ENCODE results near the gene SLC10A3. TPM values are rescaled to one million over a fixed set of nuclear protein-coding genes. Genes with fewer than 3 reads are reported as not detected.

Gene SLC10A3
- total RNA-seq, 1 donor from 2014 or later: 7.4 TPM

DNA sequence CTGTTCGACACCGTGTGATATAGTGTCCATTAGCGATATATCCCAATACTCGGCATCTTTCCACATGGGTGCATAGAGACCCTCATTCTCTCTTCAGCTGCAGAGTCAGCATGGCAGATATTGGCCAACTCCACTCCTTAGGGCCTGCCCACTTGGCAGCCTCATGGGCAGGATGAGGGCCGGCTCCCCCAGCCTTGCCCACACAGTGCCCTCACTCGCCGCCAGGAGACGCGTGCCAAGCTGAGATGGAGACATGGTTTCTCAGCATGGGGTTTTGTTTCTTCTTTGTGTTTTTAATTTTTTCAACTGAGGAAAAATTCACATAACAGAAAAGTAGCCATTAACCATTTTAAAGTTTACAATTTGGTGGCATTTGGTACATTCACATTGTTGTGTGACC lies 37.6 kb downstream of the SLC10A3 start:
- Histone ChIP-seq H3K4me3 (ENCODE audit: low read depth, low read length) (no peak overlapping the region), H3K27me3 (ENCODE audit: control insufficient read depth, insufficient read depth, low read length) (no peaks in the 10 kb centered on the region), H3K36me3 (ENCODE audit: control insufficient read depth, insufficient read depth, low read length) (peaks cover 10% of the 10 kb centered on the region)
- TF ChIP-seq, protein P1, sequence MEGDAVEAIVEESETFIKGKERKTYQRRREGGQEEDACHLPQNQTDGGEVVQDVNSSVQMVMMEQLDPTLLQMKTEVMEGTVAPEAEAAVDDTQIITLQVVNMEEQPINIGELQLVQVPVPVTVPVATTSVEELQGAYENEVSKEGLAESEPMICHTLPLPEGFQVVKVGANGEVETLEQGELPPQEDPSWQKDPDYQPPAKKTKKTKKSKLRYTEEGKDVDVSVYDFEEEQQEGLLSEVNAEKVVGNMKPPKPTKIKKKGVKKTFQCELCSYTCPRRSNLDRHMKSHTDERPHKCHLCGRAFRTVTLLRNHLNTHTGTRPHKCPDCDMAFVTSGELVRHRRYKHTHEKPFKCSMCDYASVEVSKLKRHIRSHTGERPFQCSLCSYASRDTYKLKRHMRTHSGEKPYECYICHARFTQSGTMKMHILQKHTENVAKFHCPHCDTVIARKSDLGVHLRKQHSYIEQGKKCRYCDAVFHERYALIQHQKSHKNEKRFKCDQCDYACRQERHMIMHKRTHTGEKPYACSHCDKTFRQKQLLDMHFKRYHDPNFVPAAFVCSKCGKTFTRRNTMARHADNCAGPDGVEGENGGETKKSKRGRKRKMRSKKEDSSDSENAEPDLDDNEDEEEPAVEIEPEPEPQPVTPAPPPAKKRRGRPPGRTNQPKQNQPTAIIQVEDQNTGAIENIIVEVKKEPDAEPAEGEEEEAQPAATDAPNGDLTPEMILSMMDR (IDR thresholded peaks at IDR 0.05; ENCODE audit: insufficient read depth, low read length, severe bottlenecking): no peak
- no peak for DNase-seq (ENCODE audit: low read depth)
- FAIRE-seq: no peak

DNA sequence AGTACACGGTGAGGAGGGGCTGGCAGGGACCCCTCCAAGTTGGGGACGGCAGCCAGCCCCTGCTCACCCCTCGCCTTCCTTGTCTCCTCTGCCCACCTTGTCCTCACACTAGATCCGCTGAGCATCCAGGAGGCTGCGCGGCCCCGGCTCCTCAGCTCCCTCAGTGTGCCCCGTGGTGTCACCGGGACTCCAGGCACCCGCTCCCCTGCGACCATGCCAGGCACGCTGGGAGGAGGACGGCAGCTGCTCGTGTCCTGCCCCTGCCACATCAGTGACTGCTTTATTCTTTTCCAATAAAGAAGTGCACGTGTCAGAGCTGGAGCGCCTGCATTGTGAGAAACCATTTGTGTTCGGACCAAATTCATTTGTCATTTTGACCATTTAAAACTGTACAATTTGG lies 40.1 kb downstream of the SLC10A3 start:
- H3K36me3 ChIP-seq (ENCODE audit: control insufficient read depth, insufficient read depth, low read length): peaks cover 16% of the 10 kb centered on the region
- no peak overlapping the region for H3K4me3 ChIP-seq (ENCODE audit: low read depth, low read length)
- TF ChIP-seq, protein P1 (IDR thresholded peaks at IDR 0.05; ENCODE audit: insufficient read depth, low read length, severe bottlenecking): no peak
- no peaks in the 10 kb centered on the region for H3K27me3 ChIP-seq (ENCODE audit: control insufficient read depth, insufficient read depth, low read length)
- no peak for FAIRE-seq
- no peak for DNase-seq (ENCODE audit: low read depth)

DNA sequence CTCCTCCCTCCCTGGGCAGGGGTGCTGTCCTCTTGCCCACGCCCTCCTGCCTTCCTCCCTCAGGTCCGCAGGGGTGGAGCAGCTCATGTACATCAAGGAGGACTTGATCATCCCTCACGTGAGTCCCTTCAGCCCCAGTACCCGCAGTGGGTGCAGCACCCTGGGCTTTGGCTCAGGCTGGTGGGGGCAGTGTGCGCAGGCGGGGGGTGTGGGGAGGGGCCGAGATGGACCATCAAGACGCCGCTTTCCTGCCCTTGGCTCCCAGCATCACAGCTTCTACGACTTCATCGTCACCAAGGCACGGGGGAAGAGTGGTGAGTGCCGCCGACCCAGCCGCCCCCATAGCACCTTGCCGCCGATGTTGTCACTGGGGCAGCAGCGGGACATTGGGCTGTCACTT lies 40.8 kb downstream of the SLC10A3 start:
- Histone ChIP-seq H3K4me3 (ENCODE audit: low read depth, low read length) (no peak overlapping the region), H3K27me3 (ENCODE audit: control insufficient read depth, insufficient read depth, low read length) (no peaks in the 10 kb centered on the region), H3K36me3 (ENCODE audit: control insufficient read depth, insufficient read depth, low read length) (peaks cover 16% of the 10 kb centered on the region)
- DNase-seq (ENCODE audit: low read depth) (no peak), FAIRE-seq (no peak)
- TF ChIP-seq, protein P1 (IDR thresholded peaks at IDR 0.05; ENCODE audit: insufficient read depth, low read length, severe bottlenecking): no peak

DNA sequence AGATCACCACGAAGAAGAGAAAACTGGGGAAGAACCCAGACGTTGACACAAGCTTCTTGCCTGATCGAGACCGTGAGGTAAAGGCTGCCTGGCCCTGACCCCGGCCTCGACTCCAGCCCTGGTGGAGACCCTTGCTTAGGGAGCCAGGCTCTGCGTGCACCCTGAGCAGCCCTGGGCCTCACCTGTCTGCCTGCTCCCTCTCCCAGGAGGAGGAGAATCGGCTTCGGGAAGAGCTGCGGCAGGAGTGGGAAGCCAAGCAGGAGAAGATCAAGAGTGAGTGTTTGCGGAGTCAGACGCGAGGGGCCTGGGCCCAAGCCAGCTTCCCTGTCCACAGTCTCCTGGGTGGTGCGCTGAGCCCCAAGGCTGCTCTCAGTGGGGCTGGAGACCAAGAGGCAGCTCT lies 41.9 kb downstream of the SLC10A3 start:
- H3K36me3 ChIP-seq (ENCODE audit: control insufficient read depth, insufficient read depth, low read length): peaks cover 16% of the 10 kb centered on the region
- DNase-seq (ENCODE audit: low read depth) (no peak), FAIRE-seq (no peak)
- H3K4me3 ChIP-seq (ENCODE audit: low read depth, low read length): no peak overlapping the region
- H3K27me3 ChIP-seq (ENCODE audit: control insufficient read depth, insufficient read depth, low read length): no peaks in the 10 kb centered on the region
- TF ChIP-seq, protein P1 (IDR thresholded peaks at IDR 0.05; ENCODE audit: insufficient read depth, low read length, severe bottlenecking): no peak

DNA sequence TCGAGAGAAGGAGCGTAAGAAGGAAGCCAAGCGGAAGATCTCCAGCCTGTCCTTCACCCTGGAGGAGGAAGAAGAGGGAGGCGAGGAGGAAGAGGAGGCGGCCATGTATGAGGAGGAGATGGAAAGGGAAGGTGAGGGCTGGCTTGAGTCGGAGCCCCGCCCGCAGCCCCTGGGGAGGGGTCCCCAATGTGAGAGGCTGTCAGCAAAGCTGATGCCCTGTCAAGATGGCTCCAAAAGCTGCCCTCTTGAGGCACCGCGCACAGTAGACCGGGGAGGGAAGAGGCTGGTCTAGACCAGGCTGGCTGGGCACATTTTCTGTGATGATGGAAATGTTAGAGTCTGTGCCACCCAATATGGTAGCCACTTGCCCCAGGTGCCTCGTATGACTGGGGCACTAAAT lies 44.0 kb downstream of the SLC10A3 start:
- no peaks in the 10 kb centered on the region for H3K27me3 ChIP-seq (ENCODE audit: control insufficient read depth, insufficient read depth, low read length)
- H3K4me3 ChIP-seq (ENCODE audit: low read depth, low read length): no peak overlapping the region
- DNase-seq (ENCODE audit: low read depth) (no peak), FAIRE-seq (no peak)
- TF ChIP-seq, protein P1 (IDR thresholded peaks at IDR 0.05; ENCODE audit: insufficient read depth, low read length, severe bottlenecking): no peak
- peaks cover 21% of the 10 kb centered on the region for H3K36me3 ChIP-seq (ENCODE audit: control insufficient read depth, insufficient read depth, low read length)

DNA sequence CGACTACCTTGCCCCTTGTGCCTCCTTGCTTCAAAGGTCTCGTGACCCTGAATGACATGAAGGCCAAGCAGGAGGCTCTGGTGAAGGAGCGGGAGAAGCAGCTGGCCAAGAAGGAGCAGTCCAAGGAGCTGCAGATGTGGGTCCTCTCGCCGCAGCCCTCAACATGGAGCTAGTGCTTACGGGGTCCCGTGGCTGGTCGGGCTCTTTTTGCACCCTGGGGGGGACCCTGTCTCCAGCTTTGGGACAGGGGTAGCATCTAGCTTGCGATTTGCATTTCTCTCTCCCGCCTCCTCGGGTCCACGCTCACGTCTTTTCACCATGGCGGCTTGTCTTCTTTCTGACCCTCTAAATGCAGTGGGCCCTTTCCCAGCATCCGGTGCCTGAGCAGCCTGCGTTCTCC lies 44.7 kb downstream of the SLC10A3 start:
- FAIRE-seq (no peak), DNase-seq (ENCODE audit: low read depth) (no peak)
- H3K4me3 ChIP-seq (ENCODE audit: low read depth, low read length): no peak overlapping the region
- no peaks in the 10 kb centered on the region for H3K27me3 ChIP-seq (ENCODE audit: control insufficient read depth, insufficient read depth, low read length)
- peaks cover 21% of the 10 kb centered on the region for H3K36me3 ChIP-seq (ENCODE audit: control insufficient read depth, insufficient read depth, low read length)
- TF ChIP-seq, protein P1 (IDR thresholded peaks at IDR 0.05; ENCODE audit: insufficient read depth, low read length, severe bottlenecking): no peak
